ENCODE results near the gene ZNF618. TPM values are rescaled to one million over a fixed set of nuclear protein-coding genes. Genes with fewer than 3 reads are reported as not detected.

The ZNF618 gene
- total RNA-seq, 1 experiment from 2014 or later, result 29.4 TPM

- H3K36me3 ChIP-seq (ENCODE audit: insufficient read depth, low read length, poor library complexity, severe bottlenecking), result peaks cover 11% of the 10 kb centered on the region
- ChIA-PET CTCF (interaction anchor here (0.6 kb wide), 1 partner anchor 31 kb away, joined by 3 read pairs; no protein-coding TSS in a partner anchor), POLR2A (ENCODE audit: low non-redundant PET) (no interaction called here)
- DNase-seq (ENCODE audit: low spot score), result no peak
- TF ChIP-seq CTCF (conservative IDR thresholded peaks at IDR 0.05; ENCODE audit: low read depth, low read length), result no peak
- no peak for TF ChIP-seq EZH2 (IDR thresholded peaks at IDR 0.05; ENCODE audit: borderline replicate concordance, low read depth, low read length, poor library complexity, severe bottlenecking)
- H3K27me3 ChIP-seq (replicated peaks; ENCODE audit: insufficient read depth, low read depth, low read length, poor library complexity), result no peaks in the 10 kb centered on the region
- H3K4me1 ChIP-seq (ENCODE audit: insufficient read depth, low read length, poor library complexity, severe bottlenecking), result no peaks in the 10 kb centered on the region
- no peak overlapping the region for H3K27ac ChIP-seq (ENCODE audit: low read depth, low read length, poor library complexity, severe bottlenecking)
- intact Hi-C loops (cut with micrococcal nuclease; ENCODE audit: unreplicated experiment), result no loop called here
- no peaks in the 10 kb centered on the region for H3K9me3 ChIP-seq (ENCODE audit: low read depth, low read length, poor library complexity, severe bottlenecking)
- no peak overlapping the region for H3K4me3 ChIP-seq (ENCODE audit: low read depth, low read length, poor library complexity, severe bottlenecking)
- BruUV-seq (replicated peaks), result no TSS peak
These were observed 137.9 kb downstream of the ZNF618 start for GRCh38 chr9:114014044-114014443.

DNA sequence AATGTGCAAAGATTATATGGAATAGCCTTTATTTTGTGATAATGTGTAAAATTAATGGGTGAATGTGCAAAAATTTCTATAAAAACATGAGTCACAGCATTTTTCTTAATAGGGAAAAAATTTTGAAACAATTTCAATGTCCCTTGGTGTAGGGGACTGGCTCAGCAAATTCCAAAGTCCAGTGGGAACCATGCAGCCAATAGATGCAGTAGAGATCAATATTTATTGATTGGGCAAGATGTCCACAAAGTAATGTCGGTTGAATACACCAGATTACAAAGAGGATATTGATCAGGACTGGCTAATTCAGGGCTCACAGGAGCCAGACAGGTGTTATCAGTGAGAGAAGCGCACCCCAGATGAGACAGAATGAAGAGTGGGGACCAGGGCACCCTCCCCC, 139.5 kb downstream of the ZNF618 start:
- TF ChIP-seq CTCF (conservative IDR thresholded peaks at IDR 0.05; ENCODE audit: low read depth, low read length) (no peak), EZH2 (IDR thresholded peaks at IDR 0.05; ENCODE audit: borderline replicate concordance, low read depth, low read length, poor library complexity, severe bottlenecking) (no peak)
- peaks cover 15% of the 10 kb centered on the region for H3K36me3 ChIP-seq (ENCODE audit: insufficient read depth, low read length, poor library complexity, severe bottlenecking)
- ChIA-PET POLR2A (ENCODE audit: low non-redundant PET) (no interaction called here), CTCF (no interaction called here)
- H3K27me3 ChIP-seq (replicated peaks; ENCODE audit: insufficient read depth, low read depth, low read length, poor library complexity), result no peaks in the 10 kb centered on the region
- intact Hi-C loops (cut with micrococcal nuclease; ENCODE audit: unreplicated experiment), result no loop called here
- no TSS peak for BruUV-seq (replicated peaks)
- no peak for DNase-seq (ENCODE audit: low spot score)
- no peaks in the 10 kb centered on the region for H3K4me1 ChIP-seq (ENCODE audit: insufficient read depth, low read length, poor library complexity, severe bottlenecking)
- H3K9me3 ChIP-seq (ENCODE audit: low read depth, low read length, poor library complexity, severe bottlenecking), result no peaks in the 10 kb centered on the region
- no peak overlapping the region for H3K27ac ChIP-seq (ENCODE audit: low read depth, low read length, poor library complexity, severe bottlenecking)
- no peak overlapping the region for H3K4me3 ChIP-seq (ENCODE audit: low read depth, low read length, poor library complexity, severe bottlenecking)

- Histone ChIP-seq H3K27ac (ENCODE audit: low read depth, low read length, poor library complexity, severe bottlenecking) (no peak overlapping the region), H3K36me3 (ENCODE audit: insufficient read depth, low read length, poor library complexity, severe bottlenecking) (peaks cover 17% of the 10 kb centered on the region), H3K4me1 (ENCODE audit: insufficient read depth, low read length, poor library complexity, severe bottlenecking) (no peaks in the 10 kb centered on the region), H3K27me3 (replicated peaks; ENCODE audit: insufficient read depth, low read depth, low read length, poor library complexity) (no peaks in the 10 kb centered on the region), H3K9me3 (ENCODE audit: low read depth, low read length, poor library complexity, severe bottlenecking) (no peaks in the 10 kb centered on the region), H3K4me3 (ENCODE audit: low read depth, low read length, poor library complexity, severe bottlenecking) (no peak overlapping the region)
- CTCF ChIA-PET, result no interaction called here
- DNase-seq (ENCODE audit: low spot score), result no peak
- no TSS peak for BruUV-seq (replicated peaks)
- TF ChIP-seq EZH2 (IDR thresholded peaks at IDR 0.05; ENCODE audit: borderline replicate concordance, low read depth, low read length, poor library complexity, severe bottlenecking), result no peak
- TF ChIP-seq CTCF (conservative IDR thresholded peaks at IDR 0.05; ENCODE audit: low read depth, low read length), result no peak
- POLR2A ChIA-PET (ENCODE audit: low non-redundant PET), result no interaction called here
- intact Hi-C loops (cut with micrococcal nuclease; ENCODE audit: unreplicated experiment), result no loop called here
These were observed 140.0 kb downstream of the ZNF618 start for GRCh38 chr9:114016101-114016500.

Data from A673 (cell line).